ENCODE measurements around the gene CSNK1E.

GRCh38 chr22:38284042-38284402 lies 33.2 kb downstream of the CSNK1E start:
- TF ChIP-seq EP300 (IDR thresholded peaks at IDR 0.05; ENCODE audit: borderline replicate concordance in 1 of 2, control insufficient read depth in 1 of 2, low read depth in 2 of 2, low read length in 2 of 2) (no peak), CUX1 (IDR thresholded peaks at IDR 0.05; ENCODE audit: insufficient replicate concordance, low read depth, low read length) (no peak), NFXL1 (IDR thresholded peaks at IDR 0.05; ENCODE audit: borderline replicate concordance) (no peak), POLR2A (IDR thresholded peaks at IDR 0.05; ENCODE audit: low read depth, low read length) (no peak)
